GM12874 (cell line): ENCODE data around the gene ICE2.

Source experiments
- TF ChIP-seq, protein P1 (sequence below): IDR thresholded peaks from 2 replicates; pipeline ENCODE4 v1.5.1; 2011; ENCODE audit warnings: low read depth, mild to moderate bottlenecking, control low read depth, low read length, moderate library complexity; ENCODE audit not compliant: insufficient read depth

Gene ICE2

DNA sequence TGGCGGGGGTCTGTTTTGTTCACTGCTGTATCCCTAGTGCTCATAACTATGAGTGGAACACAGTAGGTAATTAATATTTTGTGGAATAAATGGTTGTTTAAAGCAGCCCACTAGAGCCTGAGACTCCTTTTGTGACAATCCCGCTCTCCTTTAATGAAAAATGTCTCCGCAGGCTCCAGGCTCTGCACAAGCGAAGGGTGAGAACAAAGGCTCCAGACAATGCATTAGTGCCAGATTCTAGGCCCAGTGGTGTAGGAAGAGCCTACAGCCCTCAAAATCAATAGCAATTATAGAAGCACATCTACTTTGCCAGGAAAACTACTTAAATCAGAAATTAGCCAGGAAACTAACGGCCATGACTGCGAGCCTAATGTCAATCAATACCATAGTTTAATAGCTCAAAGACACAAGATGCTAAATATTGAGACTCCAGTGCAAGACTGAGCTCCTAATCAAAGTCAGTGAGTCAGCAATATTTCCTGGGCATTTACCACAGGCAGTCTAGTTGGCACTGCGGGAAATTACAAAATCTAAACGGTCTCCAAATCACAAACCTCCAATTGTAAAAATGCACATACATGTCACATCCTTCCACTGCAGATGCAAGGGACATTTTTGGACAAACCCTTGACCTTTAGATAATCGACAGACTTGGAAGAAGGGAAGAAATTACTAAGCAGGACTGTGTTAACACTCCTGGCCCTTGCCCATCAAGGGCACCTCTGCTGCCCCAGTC is 83.5 kb downstream of the ICE2 start:
- TF ChIP-seq, protein P1, sequence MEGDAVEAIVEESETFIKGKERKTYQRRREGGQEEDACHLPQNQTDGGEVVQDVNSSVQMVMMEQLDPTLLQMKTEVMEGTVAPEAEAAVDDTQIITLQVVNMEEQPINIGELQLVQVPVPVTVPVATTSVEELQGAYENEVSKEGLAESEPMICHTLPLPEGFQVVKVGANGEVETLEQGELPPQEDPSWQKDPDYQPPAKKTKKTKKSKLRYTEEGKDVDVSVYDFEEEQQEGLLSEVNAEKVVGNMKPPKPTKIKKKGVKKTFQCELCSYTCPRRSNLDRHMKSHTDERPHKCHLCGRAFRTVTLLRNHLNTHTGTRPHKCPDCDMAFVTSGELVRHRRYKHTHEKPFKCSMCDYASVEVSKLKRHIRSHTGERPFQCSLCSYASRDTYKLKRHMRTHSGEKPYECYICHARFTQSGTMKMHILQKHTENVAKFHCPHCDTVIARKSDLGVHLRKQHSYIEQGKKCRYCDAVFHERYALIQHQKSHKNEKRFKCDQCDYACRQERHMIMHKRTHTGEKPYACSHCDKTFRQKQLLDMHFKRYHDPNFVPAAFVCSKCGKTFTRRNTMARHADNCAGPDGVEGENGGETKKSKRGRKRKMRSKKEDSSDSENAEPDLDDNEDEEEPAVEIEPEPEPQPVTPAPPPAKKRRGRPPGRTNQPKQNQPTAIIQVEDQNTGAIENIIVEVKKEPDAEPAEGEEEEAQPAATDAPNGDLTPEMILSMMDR: no peak

DNA sequence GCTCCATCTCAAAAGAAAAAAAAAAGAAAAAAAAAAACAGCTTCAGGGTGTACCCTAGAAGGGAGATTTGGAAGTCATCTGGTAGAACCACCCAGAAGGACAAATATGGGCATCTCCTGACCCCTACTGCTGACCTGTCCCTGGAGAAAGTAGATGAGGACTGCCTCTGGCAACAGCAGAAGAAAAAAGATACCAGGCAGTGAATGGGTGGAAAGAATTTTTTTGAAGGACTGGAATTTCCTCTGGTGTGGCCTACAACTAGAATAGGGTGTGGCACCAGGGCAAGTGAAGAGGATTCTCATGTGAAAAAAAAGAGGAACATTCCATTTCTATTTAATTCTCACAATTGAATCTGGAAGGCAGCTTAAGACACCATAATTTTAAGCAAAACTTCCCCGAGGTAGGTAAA is 84.2 kb downstream of the ICE2 start:
- TF ChIP-seq, protein P1: no peak

DNA sequence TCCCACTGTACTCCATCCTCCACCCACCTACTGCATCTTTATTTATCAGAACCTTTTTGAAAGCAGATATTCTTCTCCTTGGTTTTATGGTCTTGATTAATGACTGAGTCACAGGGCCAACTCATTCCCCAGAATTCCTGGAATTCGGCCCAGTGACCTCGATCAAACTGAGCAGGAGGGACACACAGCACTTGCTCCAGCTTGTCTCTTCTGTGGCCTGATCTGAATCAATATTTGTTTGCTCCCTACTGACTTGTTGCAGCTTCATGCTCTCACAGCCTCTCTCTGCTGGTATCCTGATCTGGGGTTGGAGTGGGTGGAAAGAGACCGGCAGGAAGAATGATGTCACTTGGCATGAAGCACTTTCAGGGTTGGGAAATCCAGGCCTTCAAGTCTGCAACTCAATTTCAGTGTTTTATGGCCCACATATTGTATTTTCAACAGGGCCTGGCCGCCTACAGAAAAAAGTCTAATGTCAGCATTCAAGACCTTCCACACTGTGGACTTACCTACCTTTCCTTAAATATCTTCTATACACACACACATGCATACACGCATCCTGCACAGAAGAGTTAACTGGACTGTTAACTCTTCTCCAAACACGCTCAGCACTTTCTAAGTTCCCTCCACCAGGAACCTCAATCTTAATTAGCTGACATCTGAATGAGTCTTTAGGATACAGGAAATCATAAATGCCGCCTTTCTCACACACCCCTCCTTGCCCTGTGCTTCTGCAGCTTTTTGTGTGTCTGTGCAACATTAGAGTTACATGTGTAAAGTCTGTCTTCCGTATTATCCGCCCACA is 85.8 kb downstream of the ICE2 start:
- TF ChIP-seq, protein P1: no peak

DNA sequence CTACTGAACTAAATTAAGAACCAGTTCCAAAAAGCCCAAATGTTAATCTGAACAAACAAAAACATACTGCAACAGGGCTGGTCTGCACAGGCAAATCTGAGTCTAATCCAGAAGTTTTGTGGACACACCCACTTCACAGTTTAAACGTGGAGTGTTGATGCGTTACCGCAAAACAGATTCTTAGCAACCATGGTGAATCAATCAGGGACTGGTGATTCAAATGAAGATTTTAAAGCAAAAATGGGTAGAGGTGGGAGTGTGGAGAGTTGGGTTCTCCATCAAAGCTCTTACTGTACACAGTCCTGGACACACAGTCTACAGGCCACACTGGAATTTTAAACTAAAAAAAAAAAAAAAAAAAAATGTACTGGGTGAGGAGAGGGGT is 86.3 kb downstream of the ICE2 start:
- TF ChIP-seq, protein P1: no peak

DNA sequence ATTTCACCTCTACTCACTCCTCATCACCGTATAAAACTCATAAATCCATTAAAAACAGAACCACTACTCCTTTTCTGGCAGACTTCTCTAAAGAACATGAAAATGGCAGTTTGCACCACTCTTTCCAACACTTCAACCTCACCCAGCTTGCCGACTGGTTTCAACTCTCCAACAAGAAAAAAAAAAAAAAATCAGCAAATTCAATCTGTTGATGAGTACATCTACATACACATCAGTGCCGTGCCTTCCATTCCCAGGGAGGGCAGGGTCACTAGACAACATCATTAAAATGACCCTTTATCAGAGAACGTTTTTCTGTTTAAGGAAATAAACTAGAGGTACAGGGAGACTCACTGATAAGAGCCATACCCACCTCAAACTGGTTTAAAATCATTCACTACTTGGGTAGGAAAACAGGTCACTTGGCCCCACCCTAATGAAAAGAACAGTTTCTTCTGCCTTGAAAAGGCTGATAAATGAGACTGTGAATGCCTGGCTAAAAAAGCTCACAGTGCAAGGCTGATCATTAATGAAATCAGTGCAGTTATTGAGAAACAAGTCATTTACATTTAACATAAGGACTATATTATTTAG is 87.1 kb downstream of the ICE2 start:
- TF ChIP-seq, protein P1: no peak

DNA sequence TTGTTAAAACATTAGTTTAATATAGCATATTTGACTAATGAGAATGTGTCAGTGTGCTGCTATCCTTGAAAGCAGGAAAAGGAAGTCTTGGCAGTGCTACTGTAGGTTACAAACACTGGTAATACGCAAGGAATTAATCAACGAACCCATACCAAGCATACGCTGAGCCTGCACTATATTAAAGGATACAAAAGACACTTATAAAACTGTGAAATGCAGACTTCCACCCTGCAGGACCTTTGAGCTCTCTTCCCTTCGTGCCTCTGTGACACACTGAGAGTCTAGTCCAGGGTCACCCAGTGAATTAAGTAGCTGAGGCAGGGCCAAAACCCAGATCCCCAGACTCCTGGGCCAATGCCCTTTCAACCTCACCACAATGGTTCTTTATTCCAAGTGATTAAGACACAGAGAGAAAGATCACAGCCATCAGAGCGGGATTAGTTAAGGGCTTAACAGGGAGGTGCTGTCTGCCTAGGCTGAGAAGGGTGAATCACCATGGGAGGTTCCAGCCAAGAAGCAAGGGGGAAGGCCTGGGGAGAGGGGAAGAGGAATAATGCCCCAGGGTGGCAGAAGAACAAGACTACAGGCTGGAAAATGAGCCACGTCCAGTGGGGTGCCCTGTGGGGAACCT is 88.0 kb downstream of the ICE2 start:
- TF ChIP-seq, protein P1: no peak

DNA sequence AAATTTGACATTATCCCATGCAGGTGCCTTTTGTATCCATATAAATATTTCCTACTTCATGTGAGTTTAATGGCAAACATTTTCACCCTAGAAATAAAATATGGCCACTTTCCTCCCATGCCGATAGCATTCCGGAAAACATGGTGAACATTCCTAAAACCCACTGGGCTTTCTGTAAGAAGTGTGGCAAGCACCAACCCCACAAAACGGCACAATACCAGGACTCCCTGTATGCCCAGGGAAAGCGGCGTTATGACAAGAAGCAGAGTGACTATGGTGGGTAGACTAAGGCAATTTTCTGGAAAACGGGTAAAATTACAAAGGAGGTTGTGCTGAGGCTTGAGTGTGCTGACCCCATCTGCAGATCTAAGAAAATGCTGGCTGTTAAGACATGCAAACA is 88.7 kb downstream of the ICE2 start:
- TF ChIP-seq, protein P1: no peak
